ENCODE results near the gene WDR87.

The WDR87 gene

GRCh38 chr19:37855098-37855497, 51.3 kb downstream of the WDR87 start:
- no peak overlapping the region for H3K4me3 ChIP-seq (ENCODE audit: low read length)
- no peaks in the 10 kb centered on the region for H3K79me2 ChIP-seq (ENCODE audit: low read length)
- H3K9me2 ChIP-seq (replicated peaks; ENCODE audit: insufficient read depth, low read length), result no peaks in the 10 kb centered on the region
- no peak for TF ChIP-seq EZH2 (optimal IDR thresholded peaks at IDR 0.05; ENCODE audit: low read depth, low read length)
- TF ChIP-seq EZH2phosphoT487 (IDR thresholded peaks at IDR 0.05; ENCODE audit: low read length), result no peak
- TF ChIP-seq CTCF (IDR thresholded peaks at IDR 0.05; ENCODE audit: low read length), result no peak
- H3K4me1 ChIP-seq (ENCODE audit: low read length), result no peaks in the 10 kb centered on the region
- no peaks in the 10 kb centered on the region for H4K20me1 ChIP-seq (ENCODE audit: insufficient read depth, low read length)
- no peak for DNase-seq
- H3K36me3 ChIP-seq (replicated peaks; ENCODE audit: insufficient read depth, low read length), result no peaks in the 10 kb centered on the region
- no peaks in the 10 kb centered on the region for H3F3A ChIP-seq (ENCODE audit: insufficient read depth, low read length)
- no peak overlapping the region for H3K9ac ChIP-seq (ENCODE audit: low read length)
- H3K27ac ChIP-seq (ENCODE audit: low read length), result no peak overlapping the region
- no peak overlapping the region for H3K4me2 ChIP-seq (ENCODE audit: low read depth, low read length)
- H2AFZ ChIP-seq (ENCODE audit: low read length), result no peak overlapping the region
- no peaks in the 10 kb centered on the region; the same call in 1 of the 2 replicates for H3K27me3 ChIP-seq (replicated peaks; ENCODE audit: insufficient read depth, low read length)
- no peaks in the 10 kb centered on the region for H3K9me3 ChIP-seq (replicated peaks; ENCODE audit: insufficient read depth, low read length)

GRCh38 chr19:37845932-37846331, 60.5 kb downstream of the WDR87 start:
- Histone ChIP-seq H3F3A (ENCODE audit: insufficient read depth, low read length) (no peaks in the 10 kb centered on the region), H2AFZ (ENCODE audit: low read length) (no peak overlapping the region), H3K4me3 (ENCODE audit: low read length) (no peak overlapping the region), H4K20me1 (ENCODE audit: insufficient read depth, low read length) (no peaks in the 10 kb centered on the region), H3K79me2 (ENCODE audit: low read length) (no peaks in the 10 kb centered on the region), H3K9ac (ENCODE audit: low read length) (no peak overlapping the region), H3K36me3 (replicated peaks; ENCODE audit: insufficient read depth, low read length) (no peaks in the 10 kb centered on the region), H3K27ac (ENCODE audit: low read length) (no peak overlapping the region), H3K27me3 (replicated peaks; ENCODE audit: insufficient read depth, low read length) (no peaks in the 10 kb centered on the region; the same call in 1 of the 2 replicates), H3K9me2 (replicated peaks; ENCODE audit: insufficient read depth, low read length) (no peaks in the 10 kb centered on the region), H3K4me1 (ENCODE audit: low read length) (no peaks in the 10 kb centered on the region), H3K9me3 (replicated peaks; ENCODE audit: insufficient read depth, low read length) (no peaks in the 10 kb centered on the region), H3K4me2 (ENCODE audit: low read depth, low read length) (no peak overlapping the region)
- DNase-seq, result no peak
- TF ChIP-seq EZH2phosphoT487 (IDR thresholded peaks at IDR 0.05; ENCODE audit: low read length) (no peak), EZH2 (optimal IDR thresholded peaks at IDR 0.05; ENCODE audit: low read depth, low read length) (no peak), CTCF (IDR thresholded peaks at IDR 0.05; ENCODE audit: low read length) (no peak)
